Panc1 (cell line): Measurements from ENCODE around the gene ATP8B1.

Source experiments
- CTCF ChIP-seq: fragments of 450-650 bp; IDR thresholded peaks from 2 replicates; pipeline ENCODE4 v1.5.1; 2017; ENCODE audit warnings: mild to moderate bottlenecking
- POLR2AphosphoS5 ChIP-seq: IDR thresholded peaks from 2 replicates; pipeline ENCODE4 v1.6.1; 2012; ENCODE audit warnings: mild to moderate bottlenecking, low read depth, low read length, moderate library complexity

- TF ChIP-seq CTCF (no peak), POLR2AphosphoS5 (no peak)
Observed at GRCh38 chr18:57812126-57812477, 9.0 kb upstream of the ATP8B1 start.
